HG02571 (cell line): ENCODE results near the gene EXD3.
"Not testable (repeated sequence)": the region's sequence is repeated elsewhere in the genome, so short reads cannot be mapped to it uniquely, and the experiment has no call there.

Experiments used
- ATAC-seq: cut with Tn5 transposase; IDR thresholded peaks from one replicate; pipeline ENCODE4 v1.9.1; 2021; ENCODE audit warnings: mild to moderate bottlenecking, moderate library complexity; ENCODE audit not compliant: unreplicated experiment

EXD3 gene

GRCh38 chr9:137383081-137383783 is 39.7 kb downstream of the EXD3 start:
- no peak for ATAC-seq

- no peak for ATAC-seq
Measured at GRCh38 chr9:137382444-137383080, 40.4 kb downstream of the EXD3 start.

- no peak for ATAC-seq
Measured at GRCh38 chr9:137381501-137382443, 41.2 kb downstream of the EXD3 start.

GRCh38 chr9:137380606-137381005 is 42.4 kb downstream of the EXD3 start:
- no peak for ATAC-seq

- ATAC-seq: no peak
Measured at GRCh38 chr9:137380171-137380570, 42.8 kb downstream of the EXD3 start.

DNA sequence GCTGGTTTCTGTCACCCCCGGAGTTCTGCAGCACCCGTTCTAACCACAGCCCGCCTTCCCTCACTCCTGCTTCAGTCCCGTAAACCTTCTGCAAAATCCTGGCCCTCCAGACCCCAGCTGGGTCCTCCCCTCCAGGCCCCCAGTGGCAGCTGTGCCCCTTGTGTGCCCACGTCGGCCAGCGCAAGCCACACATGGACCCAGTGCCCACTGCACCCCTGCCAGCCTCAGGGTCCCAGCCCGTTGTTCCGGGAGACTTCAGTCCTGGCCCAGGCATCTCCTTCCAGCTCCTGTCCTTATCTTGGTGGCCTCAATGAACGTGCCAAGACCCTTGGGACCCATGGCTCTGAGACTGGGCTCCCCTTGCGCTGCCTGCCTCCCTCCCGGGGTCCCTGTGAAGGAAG is 43.2 kb downstream of the EXD3 start:
- ATAC-seq: no peak

GRCh38 chr9:137378688-137379410 is 44.1 kb downstream of the EXD3 start:
- not testable (repeated sequence) for ATAC-seq

GRCh38 chr9:137376386-137376785 is 46.6 kb downstream of the EXD3 start:
- ATAC-seq: no peak

DNA sequence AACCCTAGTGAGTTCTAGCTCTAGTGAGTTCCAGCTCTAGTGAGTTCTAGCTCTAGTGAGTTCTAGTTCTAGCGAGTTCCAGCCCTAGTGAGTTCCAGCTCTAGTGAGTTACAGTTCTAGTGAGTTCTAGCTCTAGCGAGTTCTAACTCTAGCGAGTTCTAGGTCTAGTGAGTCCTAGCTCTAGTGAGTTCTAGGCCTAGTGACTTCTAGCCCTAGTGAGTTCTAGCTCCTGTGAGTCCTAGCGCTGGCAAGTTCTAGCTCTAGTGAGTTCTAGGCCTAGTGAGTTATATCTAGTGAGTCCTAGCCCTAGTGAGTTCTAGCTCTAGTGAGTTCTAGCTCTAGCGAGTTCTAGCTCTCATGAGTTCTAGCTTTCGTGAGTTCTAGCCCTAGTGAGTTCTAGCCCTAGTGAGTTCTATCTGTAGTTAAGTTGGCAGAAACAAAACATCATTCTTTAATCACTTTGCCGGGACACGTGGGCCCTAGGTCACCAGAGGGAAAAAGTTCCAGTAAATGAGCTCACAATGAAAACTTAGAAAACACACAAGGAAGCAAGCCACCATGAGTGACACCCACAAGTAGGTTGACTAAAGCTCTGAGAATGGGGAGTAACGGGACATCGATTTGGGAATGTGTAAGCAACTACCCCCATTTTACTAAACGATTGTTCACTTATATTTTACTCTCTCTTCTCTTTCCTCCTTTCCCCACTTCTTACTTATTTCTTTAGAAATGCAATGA is 47.5 kb downstream of the EXD3 start:
- no peak for ATAC-seq

DNA sequence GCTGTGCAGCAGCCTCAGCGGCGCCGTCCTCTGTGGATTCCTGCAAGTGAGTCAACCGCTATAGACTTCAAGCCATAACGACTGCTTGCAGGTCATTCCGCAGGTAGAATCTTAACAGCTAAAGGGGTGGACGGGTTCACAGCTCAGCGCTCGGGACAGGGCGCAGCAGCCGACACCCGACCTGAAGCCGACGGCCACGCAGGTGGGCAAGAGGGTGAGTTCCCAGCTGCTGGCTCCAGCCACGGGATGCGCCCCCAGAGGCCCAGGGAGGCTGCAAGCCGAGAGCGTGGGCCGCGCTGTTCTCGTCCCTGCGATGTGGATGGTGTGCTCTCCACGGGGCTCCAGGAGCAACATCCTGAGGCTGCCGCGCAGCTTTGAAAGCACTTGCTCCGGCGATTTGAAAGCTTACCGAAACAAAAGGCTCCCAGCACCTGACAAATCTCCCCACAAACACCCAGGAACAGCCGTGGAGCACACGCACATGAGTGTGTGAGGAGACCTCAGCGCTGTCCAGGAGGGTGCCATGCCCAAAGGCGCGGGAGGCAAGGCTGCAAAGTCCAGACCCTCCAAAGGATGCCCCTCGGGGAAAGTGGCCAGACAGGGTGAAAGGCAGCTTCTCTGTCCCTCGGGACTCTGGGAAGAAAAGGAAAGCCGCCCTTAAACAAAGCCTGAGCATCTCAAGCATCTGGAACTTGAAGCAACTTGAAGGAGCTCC is 48.7 kb downstream of the EXD3 start:
- ATAC-seq: no peak

GRCh38 chr9:137373611-137373980 is 49.4 kb downstream of the EXD3 start:
- no peak for ATAC-seq

DNA sequence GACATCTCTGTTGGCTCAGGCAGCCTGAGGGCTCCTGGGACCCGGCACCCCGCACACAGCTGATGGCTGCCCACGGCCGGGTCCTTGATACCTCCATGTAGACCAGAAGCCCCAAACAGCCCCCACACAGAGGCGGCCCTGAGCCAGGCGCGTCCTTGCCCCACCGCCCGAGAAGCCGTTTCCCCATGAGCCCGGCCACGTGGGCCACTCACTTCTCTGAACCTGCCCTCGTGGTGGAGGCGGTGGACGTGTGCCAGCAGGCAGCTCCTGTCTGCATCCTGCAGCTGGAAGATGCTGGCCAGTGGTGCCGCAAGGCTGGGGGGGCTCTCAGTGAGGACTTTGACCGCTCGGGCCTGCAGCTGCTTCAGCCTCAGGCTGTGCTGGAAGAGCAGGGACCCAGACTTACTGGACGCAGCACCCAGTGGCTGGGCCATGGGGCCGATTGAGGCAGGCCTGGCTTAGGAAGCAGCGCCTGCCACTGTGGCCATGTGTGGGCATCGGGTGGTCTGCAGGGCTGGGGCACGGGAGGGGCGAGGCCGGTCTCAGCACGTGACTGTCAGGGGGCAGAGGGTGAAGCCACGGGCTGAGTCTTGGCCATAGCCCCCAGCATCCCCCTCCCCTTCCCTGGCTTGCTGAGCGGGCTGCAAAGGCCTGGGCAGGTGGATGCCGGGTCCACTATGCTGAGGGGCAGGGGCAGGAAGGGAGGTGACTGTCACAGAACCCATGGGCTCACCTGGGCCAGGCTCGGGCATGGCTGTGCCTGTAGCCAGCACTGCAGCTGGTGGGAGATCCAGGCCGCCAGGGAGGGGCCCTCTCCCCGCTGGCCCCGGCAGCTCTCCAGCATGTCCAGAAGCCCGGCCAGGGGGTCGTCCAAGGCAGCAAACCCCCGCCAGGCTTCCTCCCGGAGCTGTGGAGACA is 50.0 kb downstream of the EXD3 start:
- no peak for ATAC-seq

DNA sequence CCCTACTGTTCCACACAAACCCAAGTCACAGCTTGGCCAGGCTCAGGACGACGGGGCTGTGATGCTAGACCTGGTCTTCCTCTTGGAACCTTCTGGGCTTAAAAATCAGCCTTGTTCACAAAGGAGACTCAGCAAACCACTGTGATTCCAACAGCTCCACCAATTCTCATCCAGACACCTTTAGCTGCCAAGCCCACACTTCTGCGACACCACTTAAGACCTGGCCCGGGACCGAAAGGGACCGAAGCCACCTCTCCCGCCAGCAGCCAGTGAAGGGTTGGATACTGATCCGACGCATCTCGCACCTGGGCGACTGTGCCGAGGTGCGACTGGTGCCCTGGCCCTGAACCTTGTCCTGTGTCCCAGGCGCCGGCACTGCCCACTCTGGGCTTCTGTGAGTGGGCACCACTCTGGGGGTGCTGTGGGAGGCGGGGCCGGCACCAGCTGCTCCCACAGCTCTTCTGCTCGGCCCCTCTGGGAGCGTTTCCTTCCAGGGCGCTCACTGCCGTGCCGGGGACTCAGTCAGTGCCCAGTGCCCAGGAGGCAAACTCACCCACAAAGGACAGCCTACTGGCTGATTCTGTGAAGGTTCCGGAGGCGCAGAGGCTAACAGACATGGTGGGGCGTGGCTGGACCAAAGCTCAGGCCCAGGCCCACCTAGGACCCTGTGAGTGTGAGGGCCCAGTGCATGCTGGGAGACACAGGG is 50.9 kb downstream of the EXD3 start:
- ATAC-seq: no peak

DNA sequence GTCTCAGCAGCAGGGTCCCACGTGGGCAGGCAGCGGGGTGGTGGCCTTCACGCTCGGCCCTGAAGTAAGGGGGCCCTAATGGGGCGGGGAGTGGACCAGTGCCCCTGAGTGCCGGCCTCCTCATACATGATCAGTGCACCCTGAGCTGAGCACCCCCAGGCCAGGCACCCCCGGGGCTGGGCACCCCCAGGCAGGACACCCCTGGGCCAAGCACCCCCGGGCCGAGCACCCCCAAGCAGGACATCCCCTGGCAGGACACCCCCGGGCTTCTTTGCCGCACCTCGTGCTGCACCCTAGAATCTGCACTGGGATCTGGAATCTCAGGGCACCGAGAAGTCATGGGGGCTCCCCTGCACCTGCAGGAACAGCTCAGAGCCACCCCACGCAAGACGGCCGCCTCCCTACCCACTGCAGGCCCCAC is 51.4 kb downstream of the EXD3 start:
- ATAC-seq: no peak

- ATAC-seq: no peak
Measured at GRCh38 chr9:137370865-137371520, 52.0 kb downstream of the EXD3 start.

GRCh38 chr9:137369911-137370764 is 52.8 kb downstream of the EXD3 start:
- no peak for ATAC-seq
